Immature natural killer cell (primary cell): ENCODE data around the gene C10orf53. TPM values are rescaled to one million over a fixed set of nuclear protein-coding genes. Genes with fewer than 3 reads are reported as not detected.
"Not testable (repeated sequence)": the region's sequence is repeated elsewhere in the genome, so short reads cannot be mapped to it uniquely, and the experiment has no call there.

ENCODE experiments used
- DNase-seq, 3 donors: peaks; one replicate each; pipeline ENCODE4 v3.0.0; 2022; ENCODE audit warnings: mixed read lengths in 1 of 3
- H3K27ac Mint-ChIP-seq, 6 donors: one replicate each; pipeline ENCODE4 v1.8.0; 2020; ENCODE audit warnings: mixed read lengths in 6 of 6, mild to moderate bottlenecking in 5 of 6, inconsistent platforms in 4 of 6, moderate library complexity in 3 of 6
- H3K27me3 Mint-ChIP-seq, 3 donors: one replicate each; pipeline ENCODE4 v1.8.0; 2020 to 2021; ENCODE audit warnings: low read depth in 3 of 3, mild to moderate bottlenecking in 3 of 3, mixed read lengths in 3 of 3, moderate library complexity in 3 of 3, inconsistent platforms in 1 of 3
- H3K36me3 Mint-ChIP-seq, 3 donors: one replicate each; pipeline ENCODE4 v1.8.0; 2020; ENCODE audit warnings: mixed read lengths in 3 of 3, inconsistent platforms in 2 of 3, mild to moderate bottlenecking in 2 of 3
- H3K4me1 Mint-ChIP-seq, 2 donors: one replicate each; pipeline ENCODE4 v1.8.0; 2020; ENCODE audit warnings: inconsistent platforms in 2 of 2, mild to moderate bottlenecking in 2 of 2, mixed read lengths in 2 of 2, moderate library complexity in 1 of 2
- H3K4me3 Mint-ChIP-seq, 5 donors: one replicate each; pipeline ENCODE4 v1.8.0; 2020; ENCODE audit warnings: mild to moderate bottlenecking in 5 of 5, mixed read lengths in 5 of 5, inconsistent platforms in 3 of 5, moderate library complexity in 3 of 5
- H3K9me3 Mint-ChIP-seq, 6 donors: one replicate each; pipeline ENCODE4 v1.8.0; 2020; ENCODE audit warnings: mild to moderate bottlenecking in 6 of 6, mixed read lengths in 6 of 6, inconsistent platforms in 4 of 6, moderate library complexity in 3 of 6
- polyA plus RNA-seq, 3 donors: library from polyadenylated mRNA; unstranded; fragments of 300-500 nt; fragmentation: Illumina TruSeq; gene quantifications; one replicate each; pipeline ENCODE4 v1.2.3, GENCODE V29; 2021

C10orf53 gene
- polyA plus RNA-seq, 3 donors from 2014 or later: not detected

- no peak overlapping the region for H3K27ac Mint-ChIP-seq
- H3K4me3 Mint-ChIP-seq: no peak overlapping the region
- no peaks in the 10 kb centered on the region for H3K27me3 Mint-ChIP-seq
- H3K4me1 Mint-ChIP-seq: no peaks in the 10 kb centered on the region
- no peaks in the 10 kb centered on the region for H3K36me3 Mint-ChIP-seq
- DNase-seq: no peak
- H3K9me3 Mint-ChIP-seq: peaks cover 0 to 2% (median under 1%) of the 10 kb centered on the region in 6 donors
These were observed 32.0 kb downstream of the C10orf53 start for GRCh38 chr10:49711481-49711880.

- Mint-ChIP-seq H3K4me1 (no peaks in the 10 kb centered on the region), H3K27me3 (peaks cover 0 to 6% (median 2%) of the 10 kb centered on the region in 3 donors), H3K36me3 (no peaks in the 10 kb centered on the region), H3K9me3 (peaks cover 0 to 2% (median under 1%) of the 10 kb centered on the region in 6 donors), H3K4me3 (no peak overlapping the region), H3K27ac (no peak overlapping the region)
- DNase-seq: no peak
These were observed 33.8 kb downstream of the C10orf53 start for GRCh38 chr10:49713266-49713665.

- H3K27me3 Mint-ChIP-seq, DNase-seq, H3K27ac Mint-ChIP-seq, H3K4me3 Mint-ChIP-seq, H3K36me3 Mint-ChIP-seq, H3K9me3 Mint-ChIP-seq, H3K4me1 Mint-ChIP-seq: not testable (repeated sequence)
These were observed 35.7 kb downstream of the C10orf53 start for GRCh38 chr10:49715157-49715556.

- H3K4me3 Mint-ChIP-seq: no peak overlapping the region
- peaks cover 0 to 4% (median 0%) of the 10 kb centered on the region in 3 donors for H3K36me3 Mint-ChIP-seq
- no peaks in the 10 kb centered on the region for H3K4me1 Mint-ChIP-seq
- H3K27ac Mint-ChIP-seq: no peak overlapping the region
- H3K9me3 Mint-ChIP-seq: peaks cover 2 to 18% (median 6%) of the 10 kb centered on the region in 6 donors
- peaks cover 4 to 13% (median 6%) of the 10 kb centered on the region in 3 donors for H3K27me3 Mint-ChIP-seq
- no peak for DNase-seq
These were observed 47.1 kb downstream of the C10orf53 start for GRCh38 chr10:49726593-49726992.

- no peak for DNase-seq
- Mint-ChIP-seq H3K4me3 (no peak overlapping the region), H3K27ac (no peak overlapping the region), H3K27me3 (peaks cover 1 to 11% (median 2%) of the 10 kb centered on the region in 3 donors), H3K9me3 (peaks cover 0 to 2% (median 0%) of the 10 kb centered on the region in 6 donors), H3K4me1 (no peaks in the 10 kb centered on the region), H3K36me3 (no peaks in the 10 kb centered on the region)
These were observed 54.4 kb downstream of the C10orf53 start for GRCh38 chr10:49733866-49734265.

GRCh38 chr10:49734676-49735075, 55.2 kb downstream of the C10orf53 start:
- no peak overlapping the region for H3K4me3 Mint-ChIP-seq
- H3K9me3 Mint-ChIP-seq: no peaks in the 10 kb centered on the region
- no peaks in the 10 kb centered on the region for H3K4me1 Mint-ChIP-seq
- H3K36me3 Mint-ChIP-seq: no peaks in the 10 kb centered on the region
- DNase-seq: no peak
- H3K27me3 Mint-ChIP-seq: peaks cover 1 to 10% (median 2%) of the 10 kb centered on the region in 3 donors
- H3K27ac Mint-ChIP-seq: no peak overlapping the region

GRCh38 chr10:49735161-49735560, 55.7 kb downstream of the C10orf53 start:
- no peaks in the 10 kb centered on the region for H3K36me3 Mint-ChIP-seq
- no peak overlapping the region for H3K4me3 Mint-ChIP-seq
- peaks cover 1 to 5% (median 1%) of the 10 kb centered on the region in 3 donors for H3K27me3 Mint-ChIP-seq
- DNase-seq: no peak
- H3K27ac Mint-ChIP-seq: no peak overlapping the region
- H3K9me3 Mint-ChIP-seq: no peaks in the 10 kb centered on the region
- no peaks in the 10 kb centered on the region for H3K4me1 Mint-ChIP-seq

GRCh38 chr10:49735848-49736563, 56.6 kb downstream of the C10orf53 start:
- Mint-ChIP-seq H3K36me3 (no peaks in the 10 kb centered on the region), H3K4me1 (no peaks in the 10 kb centered on the region), H3K27ac (no peak overlapping the region), H3K27me3 (peaks cover 0 to 4% (median 1%) of the 10 kb centered on the region in 3 donors), H3K4me3 (no peak overlapping the region), H3K9me3 (no peaks in the 10 kb centered on the region)
- no peak for DNase-seq

- H3K27me3 Mint-ChIP-seq: peaks cover 0 to 4% (median 1%) of the 10 kb centered on the region in 3 donors
- no peak overlapping the region for H3K27ac Mint-ChIP-seq
- no peak overlapping the region for H3K4me3 Mint-ChIP-seq
These were observed 57.2 kb downstream of the C10orf53 start for GRCh38 chr10:49736564-49737113.

GRCh38 chr10:49737474-49738201, 58.2 kb downstream of the C10orf53 start:
- Mint-ChIP-seq H3K27me3 (peaks cover 0 to 5% (median 3%) of the 10 kb centered on the region in 3 donors), H3K36me3 (no peaks in the 10 kb centered on the region), H3K4me3 (no peak overlapping the region), H3K4me1 (no peaks in the 10 kb centered on the region), H3K27ac (no peak overlapping the region), H3K9me3 (no peaks in the 10 kb centered on the region)
- DNase-seq: no peak

More at GRCh38 chr10:49736564-49737113, 57.2 kb downstream of the C10orf53 start:
- no peak for DNase-seq
- no peaks in the 10 kb centered on the region for H3K4me1 Mint-ChIP-seq
- H3K36me3 Mint-ChIP-seq: no peaks in the 10 kb centered on the region
- no peaks in the 10 kb centered on the region for H3K9me3 Mint-ChIP-seq

GRCh38 chr10:49738616-49739360, 59.3 kb downstream of the C10orf53 start:
- Mint-ChIP-seq H3K4me3 (no peak overlapping the region), H3K27ac (no peak overlapping the region), H3K9me3 (no peaks in the 10 kb centered on the region), H3K36me3 (no peaks in the 10 kb centered on the region), H3K27me3 (peaks cover 0 to 3% (median 2%) of the 10 kb centered on the region in 3 donors), H3K4me1 (no peaks in the 10 kb centered on the region)
- no peak for DNase-seq

GRCh38 chr10:49739426-49739825, 60.0 kb downstream of the C10orf53 start:
- DNase-seq: no peak
- Mint-ChIP-seq H3K9me3 (no peaks in the 10 kb centered on the region), H3K4me1 (no peaks in the 10 kb centered on the region), H3K4me3 (no peak overlapping the region), H3K27ac (no peak overlapping the region), H3K27me3 (peaks cover 0 to 2% (median 2%) of the 10 kb centered on the region in 3 donors), H3K36me3 (no peaks in the 10 kb centered on the region)

- Mint-ChIP-seq H3K9me3 (no peaks in the 10 kb centered on the region), H3K27ac (no peak overlapping the region), H3K4me3 (no peak overlapping the region), H3K36me3 (no peaks in the 10 kb centered on the region), H3K4me1 (no peaks in the 10 kb centered on the region), H3K27me3 (peaks cover 0 to 2% (median 2%) of the 10 kb centered on the region in 3 donors)
- DNase-seq: no peak
These were observed 61.1 kb downstream of the C10orf53 start for GRCh38 chr10:49740346-49741107.
